ENCODE measurements around the gene UBTD2.

Gene UBTD2

GRCh38 chr5:172282272-172283019 lies 1.1 kb downstream of the UBTD2 start:
- no peak for TF ChIP-seq ZNF274 (IDR thresholded peaks at IDR 0.05; ENCODE audit: low read depth, low read length)
- peak overlapping the region; percentile 89 for H3K4me3 ChIP-seq (ENCODE audit: low read length)

- H3K4me3 ChIP-seq (ENCODE audit: low read length) = peak overlapping the region; percentile 89; the same call in 1 of the 2 replicates
- no peak for TF ChIP-seq ZNF274 (IDR thresholded peaks at IDR 0.05; ENCODE audit: low read depth, low read length)
Measured at GRCh38 chr5:172281346-172281745, 2.2 kb downstream of the UBTD2 start.

GRCh38 chr5:172280929-172281328 lies 2.6 kb downstream of the UBTD2 start:
- peak overlapping the region; percentile 89; the same call in 1 of the 2 replicates for H3K4me3 ChIP-seq (ENCODE audit: low read length)
- no peak for TF ChIP-seq ZNF274 (IDR thresholded peaks at IDR 0.05; ENCODE audit: low read depth, low read length)

GRCh38 chr5:172280317-172280716 lies 3.2 kb downstream of the UBTD2 start:
- H3K4me3 ChIP-seq (ENCODE audit: low read length) = no peak overlapping the region
- TF ChIP-seq ZNF274 (IDR thresholded peaks at IDR 0.05; ENCODE audit: low read depth, low read length) = no peak

- H3K4me3 ChIP-seq (ENCODE audit: low read length) = no peak overlapping the region
- TF ChIP-seq ZNF274 (IDR thresholded peaks at IDR 0.05; ENCODE audit: low read depth, low read length) = no peak
Measured at GRCh38 chr5:172278356-172278755, 5.2 kb downstream of the UBTD2 start.

GRCh38 chr5:172276214-172276613 lies 7.3 kb downstream of the UBTD2 start:
- no peak for TF ChIP-seq ZNF274 (IDR thresholded peaks at IDR 0.05; ENCODE audit: low read depth, low read length)
- H3K4me3 ChIP-seq (ENCODE audit: low read length) = no peak overlapping the region

- TF ChIP-seq ZNF274 (IDR thresholded peaks at IDR 0.05; ENCODE audit: low read depth, low read length) = no peak
- no peak overlapping the region for H3K4me3 ChIP-seq (ENCODE audit: low read length)
Measured at GRCh38 chr5:172274951-172275753, 8.4 kb downstream of the UBTD2 start.

- TF ChIP-seq ZNF274 (IDR thresholded peaks at IDR 0.05; ENCODE audit: low read depth, low read length) = no peak
Measured at GRCh38 chr5:172267943-172268342, 15.6 kb downstream of the UBTD2 start.

GRCh38 chr5:172266676-172267092 lies 16.9 kb downstream of the UBTD2 start:
- TF ChIP-seq ZNF274 (IDR thresholded peaks at IDR 0.05; ENCODE audit: low read depth, low read length) = no peak
- no peak overlapping the region for H3K4me3 ChIP-seq (ENCODE audit: low read length)

More at GRCh38 chr5:172267943-172268342, 15.6 kb downstream of the UBTD2 start:
- H3K4me3 ChIP-seq (ENCODE audit: low read length) = no peak overlapping the region

GRCh38 chr5:172266071-172266675 lies 17.4 kb downstream of the UBTD2 start:
- no peak overlapping the region for H3K4me3 ChIP-seq (ENCODE audit: low read length)
- TF ChIP-seq ZNF274 (IDR thresholded peaks at IDR 0.05; ENCODE audit: low read depth, low read length) = no peak

GRCh38 chr5:172264815-172265395 lies 18.7 kb downstream of the UBTD2 start:
- TF ChIP-seq ZNF274 (IDR thresholded peaks at IDR 0.05; ENCODE audit: low read depth, low read length) = no peak

GRCh38 chr5:172255444-172255843 lies 28.1 kb downstream of the UBTD2 start:
- no peak overlapping the region for H3K4me3 ChIP-seq (ENCODE audit: low read length)
- TF ChIP-seq ZNF274 (IDR thresholded peaks at IDR 0.05; ENCODE audit: low read depth, low read length) = no peak

More at GRCh38 chr5:172264815-172265395, 18.7 kb downstream of the UBTD2 start:
- no peak overlapping the region for H3K4me3 ChIP-seq (ENCODE audit: low read length)

GRCh38 chr5:172252501-172252900 lies 31.1 kb downstream of the UBTD2 start:
- TF ChIP-seq ZNF274 (IDR thresholded peaks at IDR 0.05; ENCODE audit: low read depth, low read length) = no peak
- H3K4me3 ChIP-seq (ENCODE audit: low read length) = no peak overlapping the region

GRCh38 chr5:172251419-172251818 lies 32.1 kb downstream of the UBTD2 start:
- no peak overlapping the region for H3K4me3 ChIP-seq (ENCODE audit: low read length)
- no peak for TF ChIP-seq ZNF274 (IDR thresholded peaks at IDR 0.05; ENCODE audit: low read depth, low read length)

Data from GM08714 (cell line).